ENCODE measurements around the gene ABL1.

The ABL1 gene

GRCh38 chr9:130884542-130885483, 49.8 kb downstream of the ABL1 start:
- TF ChIP-seq CTCF (conservative IDR thresholded peaks at IDR 0.05; ENCODE audit: control insufficient read depth, insufficient read depth, low read depth, low read length) = no peak
- no peak for DNase-seq (ENCODE audit: low read depth)
- no peak overlapping the region for H3K4me3 ChIP-seq (ENCODE audit: control insufficient read depth, low read depth, low read length)

DNA sequence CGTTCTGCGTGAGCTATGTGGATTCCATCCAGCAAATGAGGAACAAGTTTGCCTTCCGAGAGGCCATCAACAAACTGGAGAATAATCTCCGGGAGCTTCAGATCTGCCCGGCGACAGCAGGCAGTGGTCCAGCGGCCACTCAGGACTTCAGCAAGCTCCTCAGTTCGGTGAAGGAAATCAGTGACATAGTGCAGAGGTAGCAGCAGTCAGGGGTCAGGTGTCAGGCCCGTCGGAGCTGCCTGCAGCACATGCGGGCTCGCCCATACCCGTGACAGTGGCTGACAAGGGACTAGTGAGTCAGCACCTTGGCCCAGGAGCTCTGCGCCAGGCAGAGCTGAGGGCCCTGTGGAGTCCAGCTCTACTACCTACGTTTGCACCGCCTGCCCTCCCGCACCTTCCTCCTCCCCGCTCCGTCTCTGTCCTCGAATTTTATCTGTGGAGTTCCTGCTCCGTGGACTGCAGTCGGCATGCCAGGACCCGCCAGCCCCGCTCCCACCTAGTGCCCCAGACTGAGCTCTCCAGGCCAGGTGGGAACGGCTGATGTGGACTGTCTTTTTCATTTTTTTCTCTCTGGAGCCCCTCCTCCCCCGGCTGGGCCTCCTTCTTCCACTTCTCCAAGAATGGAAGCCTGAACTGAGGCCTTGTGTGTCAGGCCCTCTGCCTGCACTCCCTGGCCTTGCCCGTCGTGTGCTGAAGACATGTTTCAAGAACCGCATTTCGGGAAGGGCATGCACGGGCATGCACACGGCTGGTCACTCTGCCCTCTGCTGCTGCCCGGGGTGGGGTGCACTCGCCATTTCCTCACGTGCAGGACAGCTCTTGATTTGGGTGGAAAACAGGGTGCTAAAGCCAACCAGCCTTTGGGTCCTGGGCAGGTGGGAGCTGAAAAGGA, 50.7 kb downstream of the ABL1 start:
- H3K4me3 ChIP-seq (ENCODE audit: control insufficient read depth, low read depth, low read length) = no peak overlapping the region
- DNase-seq (ENCODE audit: low read depth) = no peak
- no peak for TF ChIP-seq CTCF (conservative IDR thresholded peaks at IDR 0.05; ENCODE audit: control insufficient read depth, insufficient read depth, low read depth, low read length)

- no peak for TF ChIP-seq CTCF (conservative IDR thresholded peaks at IDR 0.05; ENCODE audit: control insufficient read depth, insufficient read depth, low read depth, low read length)
- no peak overlapping the region for H3K4me3 ChIP-seq (ENCODE audit: control insufficient read depth, low read depth, low read length)
- no peak for DNase-seq (ENCODE audit: low read depth)
Observed at GRCh38 chr9:130886981-130887380, 51.9 kb downstream of the ABL1 start.

- no peak overlapping the region for H3K4me3 ChIP-seq (ENCODE audit: control insufficient read depth, low read depth, low read length)
- no peak for DNase-seq (ENCODE audit: low read depth)
- no peak for TF ChIP-seq CTCF (conservative IDR thresholded peaks at IDR 0.05; ENCODE audit: control insufficient read depth, insufficient read depth, low read depth, low read length)
Observed at GRCh38 chr9:130887494-130888144, 52.6 kb downstream of the ABL1 start.

DNA sequence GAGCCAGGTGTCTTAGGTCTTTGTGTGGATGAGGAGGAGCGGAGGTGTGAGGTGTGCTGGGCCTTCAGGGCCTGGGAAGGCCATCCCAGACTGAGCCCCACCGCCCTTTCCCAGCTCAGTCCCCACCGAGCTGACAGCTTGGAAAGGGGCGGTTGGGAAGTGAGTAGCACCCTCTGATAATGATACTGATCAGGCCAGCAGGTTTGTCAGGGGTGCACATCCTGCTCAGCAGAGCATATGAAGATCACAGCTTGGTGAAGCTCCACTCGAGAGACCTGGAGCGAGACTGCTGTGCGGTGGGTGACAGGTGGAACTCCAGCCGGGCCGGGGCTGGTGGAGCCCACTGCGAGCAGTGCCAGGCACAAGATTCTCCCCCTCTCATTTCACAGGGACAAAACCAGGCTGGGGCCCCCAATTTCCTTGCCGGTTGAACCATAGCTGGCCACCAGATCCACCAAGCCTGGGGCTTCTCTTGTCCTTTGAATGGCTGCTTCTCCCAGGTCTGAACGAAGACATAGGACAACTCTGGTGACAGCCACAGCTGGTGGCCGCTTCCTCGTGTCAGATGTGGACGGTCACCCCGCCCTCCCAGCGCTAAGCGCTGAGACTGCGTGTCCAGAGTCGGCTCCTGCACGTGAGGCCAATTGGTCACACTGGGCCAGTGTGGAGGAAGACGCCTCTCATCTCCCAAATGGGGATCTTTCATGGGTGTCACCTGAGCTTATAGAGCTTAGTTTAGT, 53.3 kb downstream of the ABL1 start:
- no peak overlapping the region for H3K4me3 ChIP-seq (ENCODE audit: control insufficient read depth, low read depth, low read length)
- TF ChIP-seq CTCF (conservative IDR thresholded peaks at IDR 0.05; ENCODE audit: control insufficient read depth, insufficient read depth, low read depth, low read length) = no peak
- DNase-seq (ENCODE audit: low read depth) = no peak

DNA sequence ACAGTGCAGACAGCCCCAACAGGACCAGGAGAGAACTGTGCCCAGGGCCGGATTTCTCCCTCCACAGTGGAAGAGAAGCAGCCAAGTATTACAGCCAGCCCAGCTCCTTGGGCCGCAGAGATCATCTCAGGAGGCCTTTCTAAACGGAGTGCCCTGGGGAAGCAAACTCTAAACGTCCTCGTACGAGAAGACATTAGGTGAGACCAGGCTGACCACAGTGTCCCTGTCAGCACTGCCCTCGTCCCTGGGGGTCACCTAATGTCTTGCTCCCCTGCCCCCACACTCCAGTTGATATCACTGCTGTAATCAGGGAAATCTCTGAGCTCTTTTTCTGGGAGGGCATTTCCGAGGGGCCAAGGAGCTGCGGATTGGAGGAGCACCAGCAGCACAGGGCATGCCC, 55.1 kb downstream of the ABL1 start:
- no peak overlapping the region for H3K4me3 ChIP-seq (ENCODE audit: control insufficient read depth, low read depth, low read length)
- no peak for DNase-seq (ENCODE audit: low read depth)
- TF ChIP-seq CTCF (conservative IDR thresholded peaks at IDR 0.05; ENCODE audit: control insufficient read depth, insufficient read depth, low read depth, low read length) = no peak
